MCF 10A (cell line): ENCODE data around the gene CSNK2A2. TPM values are rescaled to one million over a fixed set of nuclear protein-coding genes. Genes with fewer than 3 reads are reported as not detected.

Source experiments
- BruUV-seq: library from RNA; stranded (reverse); fragments of 400-500 nt; replicated peaks from 2 replicates; lab custom pipeline; 2021; lab: Mats Ljungman, UMichigan
- CTCF ChIA-PET: fragments of 300-600 bp; sonication (Branson Sonifier 250); formaldehyde crosslinking; extraction: SDS; loops from one replicate; lab custom pipeline; 2021; ENCODE audit warnings: antibody characterized with exemption, inconsistent platforms; lab: Yijun Ruan, JAX
- POLR2A ChIA-PET: fragments of 300-600, 350-650 bp; sonication (Branson Sonifier 250); formaldehyde crosslinking; extraction: SDS; loops from one replicate; lab custom pipeline; 2020; ENCODE audit warnings: antibody characterized with exemption, inconsistent platforms; lab: Yijun Ruan, JAX
- DNase-seq: peaks from one replicate; pipeline ENCODE4 v3.0.0-alpha.2; 2018; ENCODE audit not compliant: unreplicated experiment
- H3K27ac Mint-ChIP-seq: one replicate; pipeline ENCODE4 v1.8.0; 2022; ENCODE audit warnings: mild to moderate bottlenecking, low read depth, mixed read lengths; ENCODE audit not compliant: unreplicated experiment
- H3K27me3 Mint-ChIP-seq: one replicate; pipeline ENCODE4 v1.8.0; 2022; ENCODE audit warnings: mixed read lengths; ENCODE audit not compliant: insufficient read depth, unreplicated experiment
- H3K36me3 Mint-ChIP-seq: one replicate; pipeline ENCODE4 v1.8.0; 2022; ENCODE audit warnings: mild to moderate bottlenecking, moderate library complexity, mixed read lengths; ENCODE audit not compliant: insufficient read depth, unreplicated experiment
- H3K4me1 Mint-ChIP-seq: one replicate; pipeline ENCODE4 v1.8.0; 2022; ENCODE audit warnings: mixed read lengths; ENCODE audit not compliant: insufficient read depth, unreplicated experiment
- H3K4me3 Mint-ChIP-seq: one replicate; pipeline ENCODE4 v1.8.0; 2022; ENCODE audit warnings: mild to moderate bottlenecking, moderate library complexity, mixed read lengths; ENCODE audit not compliant: unreplicated experiment
- H3K9me3 Mint-ChIP-seq: one replicate; pipeline ENCODE4 v1.8.0; 2022; ENCODE audit warnings: mixed read lengths; ENCODE audit not compliant: unreplicated experiment
- intact Hi-C: fragments of 100-400 bp; cut with micrococcal nuclease; formaldehyde crosslinking; loops from 2 replicates; pipeline ENCODE4 v1.14.1; 2022
- total RNA-seq: library from RNA; stranded (reverse); gene quantifications from 2 replicates; pipeline ENCODE4 v1.2.3, GENCODE V29; 2022
- TF ChIP-seq, protein P1 (sequence below): fragments of 200-600 bp; IDR thresholded peaks from one replicate; pipeline ENCODE4 v1.8.0; 2022; ENCODE audit warnings: antibody characterized with exemption, mild to moderate bottlenecking; ENCODE audit not compliant: unreplicated experiment

The CSNK2A2 gene
- total RNA-seq, 1 experiment from 2014 or later = 97.2 TPM

DNA sequence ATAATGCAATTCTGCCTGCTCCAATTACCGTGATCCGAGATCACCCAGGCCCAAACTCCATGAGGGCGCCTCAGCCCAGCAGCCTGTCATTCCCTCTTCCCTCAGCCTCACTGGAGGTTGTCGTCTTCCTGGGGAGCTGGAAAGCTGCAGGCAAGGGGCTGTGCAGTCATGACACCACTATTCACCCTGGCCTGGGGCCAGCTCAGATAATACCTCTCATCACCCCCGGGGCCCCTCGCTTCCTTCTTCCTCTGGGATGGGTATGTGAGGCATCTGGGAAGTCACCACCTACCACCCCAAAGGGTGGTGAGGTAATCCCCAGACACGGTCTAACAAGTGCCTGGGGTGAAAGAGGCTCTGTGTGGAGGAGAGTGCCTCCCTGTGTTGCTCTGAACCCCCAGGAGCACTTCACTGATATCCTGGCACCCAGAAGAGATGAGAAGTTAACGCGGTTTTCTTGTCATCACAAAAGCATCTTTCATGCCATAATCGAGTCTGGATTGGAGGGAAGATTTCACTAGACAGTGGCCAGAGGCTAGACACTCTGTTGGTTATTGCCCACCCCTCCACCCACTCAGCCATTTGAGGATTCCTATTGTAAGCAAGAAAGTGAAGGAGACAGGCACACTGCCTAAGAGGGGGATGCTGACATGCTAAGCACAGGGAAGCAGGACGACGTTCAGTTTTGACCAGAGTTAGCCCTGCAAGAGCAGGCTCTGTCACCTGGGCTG, 87.2 kb downstream of the CSNK2A2 start:
- Mint-ChIP-seq H3K4me1 (no peaks in the 10 kb centered on the region), H3K9me3 (no peaks in the 10 kb centered on the region), H3K27ac (no peak overlapping the region), H3K36me3 (peaks cover 49% of the 10 kb centered on the region), H3K4me3 (no peak overlapping the region), H3K27me3 (no peaks in the 10 kb centered on the region)
- DNase-seq = no peak
- ChIA-PET POLR2A (interaction anchor here (0.8 to 1.3 kb wide), 3 partner anchors 11 to 38 kb away, joined by 4 to 5 read pairs (median 4); partner anchors contain the start of gene CFAP20), CTCF (no interaction called here)
- BruUV-seq = no TSS peak
- TF ChIP-seq, protein P1, sequence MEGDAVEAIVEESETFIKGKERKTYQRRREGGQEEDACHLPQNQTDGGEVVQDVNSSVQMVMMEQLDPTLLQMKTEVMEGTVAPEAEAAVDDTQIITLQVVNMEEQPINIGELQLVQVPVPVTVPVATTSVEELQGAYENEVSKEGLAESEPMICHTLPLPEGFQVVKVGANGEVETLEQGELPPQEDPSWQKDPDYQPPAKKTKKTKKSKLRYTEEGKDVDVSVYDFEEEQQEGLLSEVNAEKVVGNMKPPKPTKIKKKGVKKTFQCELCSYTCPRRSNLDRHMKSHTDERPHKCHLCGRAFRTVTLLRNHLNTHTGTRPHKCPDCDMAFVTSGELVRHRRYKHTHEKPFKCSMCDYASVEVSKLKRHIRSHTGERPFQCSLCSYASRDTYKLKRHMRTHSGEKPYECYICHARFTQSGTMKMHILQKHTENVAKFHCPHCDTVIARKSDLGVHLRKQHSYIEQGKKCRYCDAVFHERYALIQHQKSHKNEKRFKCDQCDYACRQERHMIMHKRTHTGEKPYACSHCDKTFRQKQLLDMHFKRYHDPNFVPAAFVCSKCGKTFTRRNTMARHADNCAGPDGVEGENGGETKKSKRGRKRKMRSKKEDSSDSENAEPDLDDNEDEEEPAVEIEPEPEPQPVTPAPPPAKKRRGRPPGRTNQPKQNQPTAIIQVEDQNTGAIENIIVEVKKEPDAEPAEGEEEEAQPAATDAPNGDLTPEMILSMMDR = no peak
- intact Hi-C loops = no loop called here

GRCh38 chr16:58109881-58110280, 88.0 kb downstream of the CSNK2A2 start:
- no TSS peak for BruUV-seq
- ChIA-PET POLR2A (interaction anchor here (0.8 to 1.3 kb wide), 3 partner anchors 12 to 37 kb away, joined by 4 to 5 read pairs (median 4); partner anchors contain the start of gene CFAP20), CTCF (interaction anchor here (0.6 to 1.2 kb wide), 3 partner anchors 14 to 47 kb away, joined by 3 read pairs; no protein-coding TSS in a partner anchor)
- TF ChIP-seq, protein P1 = no peak
- H3K4me1 Mint-ChIP-seq = no peaks in the 10 kb centered on the region
- H3K36me3 Mint-ChIP-seq = peaks cover 40% of the 10 kb centered on the region
- H3K4me3 Mint-ChIP-seq = no peak overlapping the region
- intact Hi-C loops = no loop called here
- H3K27ac Mint-ChIP-seq = no peak overlapping the region
- H3K27me3 Mint-ChIP-seq = no peaks in the 10 kb centered on the region
- no peaks in the 10 kb centered on the region for H3K9me3 Mint-ChIP-seq
- no peak for DNase-seq

- no peaks in the 10 kb centered on the region for H3K4me1 Mint-ChIP-seq
- H3K27ac Mint-ChIP-seq = no peak overlapping the region
- H3K9me3 Mint-ChIP-seq = no peaks in the 10 kb centered on the region
- POLR2A ChIA-PET = interaction anchor here (0.5 to 1.3 kb wide), 3 partner anchors 12 to 81 kb away, joined by 3 to 4 read pairs (median 3); no protein-coding TSS in a partner anchor
- H3K27me3 Mint-ChIP-seq = no peaks in the 10 kb centered on the region
- intact Hi-C loops = no loop called here
- CTCF ChIA-PET = interaction anchor here (1.1 to 1.2 kb wide), 2 partner anchors 13 to 47 kb away, joined by 3 read pairs; no protein-coding TSS in a partner anchor
- TF ChIP-seq, protein P1 = no peak
- H3K36me3 Mint-ChIP-seq = peaks cover 35% of the 10 kb centered on the region
- no TSS peak for BruUV-seq
- no peak for DNase-seq
- H3K4me3 Mint-ChIP-seq = no peak overlapping the region
These were observed 88.6 kb downstream of the CSNK2A2 start for GRCh38 chr16:58109330-58109729.

Other genes with a start within 250 kb of the CSNK2A2 start
- gene CNGB1, start 227.0 kb downstream of the CSNK2A2 start, total RNA-seq = 0.17 TPM in 1 of 2 replicates, not detected in the other
- gene ZNF319, start 197.4 kb downstream of the CSNK2A2 start, total RNA-seq = 12.6 and 16.3 TPM in 2 replicates
- 49.2 and 57.1 TPM in 2 replicates for gene USB1, start 196.7 kb downstream of the CSNK2A2 start, total RNA-seq
- gene MMP15, start 172.4 kb downstream of the CSNK2A2 start, total RNA-seq = 1.3 and 1.7 TPM in 2 replicates
- gene CFAP20, start 68.7 kb downstream of the CSNK2A2 start, total RNA-seq = 35.6 and 36.9 TPM in 2 replicates
- gene PRSS54, start 96.9 kb upstream of the CSNK2A2 start, total RNA-seq = not detected in 2 replicates
- 4.2 and 5.1 TPM in 2 replicates for gene GINS3, start 194.4 kb upstream of the CSNK2A2 start, total RNA-seq